OCI-LY7 (cell line): Measurements from ENCODE around the gene MMP1.

ENCODE experiments used
- CTCF ChIP-seq: fragments of 200-600 bp; sonication (generic); conservative IDR thresholded peaks from 2 replicates; pipeline ENCODE4 v1.5.1; 2014; ENCODE audit warnings: mild to moderate bottlenecking, antibody characterized with exemption, low read length, moderate library complexity, mixed read lengths
- EZH2phosphoT487 ChIP-seq: fragments of 200-600 bp; sonication (generic); IDR thresholded peaks from 2 replicates; pipeline ENCODE4 v1.6.1; 2018; ENCODE audit warnings: low read depth, borderline replicate concordance, mild to moderate bottlenecking, mixed run types, antibody characterized with exemption, low read length, moderate library complexity, mixed read lengths

DNA sequence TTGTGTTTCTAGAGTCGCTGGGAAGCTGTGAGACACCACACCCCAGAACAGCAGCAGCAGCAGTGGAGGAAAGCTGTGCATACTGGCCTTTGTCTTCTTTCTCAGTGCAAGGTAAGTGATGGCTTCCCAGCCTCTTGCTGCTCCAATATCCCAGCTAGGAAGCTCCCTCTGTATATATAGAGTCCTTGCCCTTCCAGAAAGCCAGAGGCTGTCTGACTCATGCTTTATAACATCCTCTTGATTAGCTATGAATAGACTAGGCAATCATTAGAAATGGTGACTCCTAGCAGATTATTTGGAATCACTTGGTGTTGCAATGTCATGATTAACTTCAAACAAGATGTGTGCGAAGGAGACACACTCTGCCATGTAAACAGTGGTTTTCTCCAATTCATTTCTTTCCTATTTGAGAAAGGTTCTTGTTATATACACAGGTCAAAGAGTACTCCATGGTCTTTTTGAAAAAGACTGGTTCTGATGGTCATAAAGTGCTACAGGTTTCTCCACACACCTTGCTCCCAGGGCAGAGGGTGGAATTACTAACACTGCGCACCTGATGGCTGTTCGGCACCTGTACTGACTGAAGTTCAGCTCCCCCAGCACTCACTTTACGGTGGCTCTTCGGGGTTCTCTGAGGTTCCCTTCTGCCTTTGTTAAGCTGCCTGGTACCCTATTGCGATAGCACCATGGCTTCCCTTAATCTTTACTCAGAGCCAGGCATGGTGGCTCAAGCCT lies at the start of gene MMP1:
- TF ChIP-seq CTCF (no peak), EZH2phosphoT487 (no peak)
